Fibroblast of the conjunctiva (primary cell): ENCODE measurements around the gene OR2T27.
"Not testable (repeated sequence)": the region's sequence is repeated elsewhere in the genome, so short reads cannot be mapped to it uniquely, and the experiment has no call there.

Experiments used
- DNase-seq: peaks from one replicate; pipeline ENCODE4 v3.0.0-alpha.2; 2010; ENCODE audit warnings: low read depth

Gene OR2T27

DNA sequence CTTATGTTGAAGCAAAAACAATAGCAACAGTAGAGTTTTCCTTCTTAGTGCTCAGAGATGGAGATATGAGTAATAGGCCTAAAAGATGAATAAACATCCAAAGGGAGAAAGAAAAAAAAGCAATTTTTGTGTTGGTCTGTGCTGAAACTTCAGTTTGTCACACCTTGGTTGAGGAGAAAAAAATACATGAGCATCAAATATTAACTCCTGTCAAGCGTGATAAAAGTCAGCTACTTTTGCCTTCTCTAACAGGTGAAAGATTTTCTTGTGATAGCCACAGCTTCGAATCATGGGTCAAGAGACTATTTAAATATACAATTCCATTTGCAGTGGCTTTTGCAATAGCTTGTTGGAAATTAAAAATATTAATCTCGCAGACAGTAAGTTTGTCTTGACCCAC is 14.4 kb downstream of the OR2T27 start:
- DNase-seq, result not testable (repeated sequence)

- not testable (repeated sequence) for DNase-seq
Observed at GRCh38 chr1:248639652-248640051, 15.7 kb downstream of the OR2T27 start.

DNA sequence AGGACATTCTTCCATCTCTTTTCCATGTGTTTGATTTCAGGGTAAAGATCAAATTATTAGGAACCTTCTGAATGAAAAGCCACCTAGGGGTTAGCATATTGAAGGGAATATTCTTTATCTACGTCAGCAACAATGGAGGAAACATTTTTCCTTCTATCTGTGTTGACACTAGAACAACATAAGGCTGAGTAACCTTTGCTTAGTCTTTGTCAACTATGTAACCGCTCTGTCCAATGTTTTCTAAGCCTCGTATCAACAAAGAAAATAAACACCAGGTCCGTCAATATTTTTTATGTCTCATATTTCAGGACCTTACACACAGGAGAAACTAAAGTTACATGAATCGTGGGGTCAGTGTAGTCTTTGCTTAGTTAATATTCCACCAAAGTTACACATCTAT is 18.7 kb downstream of the OR2T27 start:
- DNase-seq, result not testable (repeated sequence)

- DNase-seq, result not testable (repeated sequence)
Observed at GRCh38 chr1:248634991-248635390, 20.3 kb downstream of the OR2T27 start, which contains the start of gene OR2T11. TSS of gene OR2T11 (minus strand) at chr1:248635091. CDS start at chr1:248627128, 7,963 bp downstream.

GRCh38 chr1:248631354-248632008 is 23.8 kb downstream of the OR2T27 start:
- no peak for DNase-seq

- DNase-seq, result no peak
Observed at GRCh38 chr1:248630551-248630950, 24.8 kb downstream of the OR2T27 start.

DNA sequence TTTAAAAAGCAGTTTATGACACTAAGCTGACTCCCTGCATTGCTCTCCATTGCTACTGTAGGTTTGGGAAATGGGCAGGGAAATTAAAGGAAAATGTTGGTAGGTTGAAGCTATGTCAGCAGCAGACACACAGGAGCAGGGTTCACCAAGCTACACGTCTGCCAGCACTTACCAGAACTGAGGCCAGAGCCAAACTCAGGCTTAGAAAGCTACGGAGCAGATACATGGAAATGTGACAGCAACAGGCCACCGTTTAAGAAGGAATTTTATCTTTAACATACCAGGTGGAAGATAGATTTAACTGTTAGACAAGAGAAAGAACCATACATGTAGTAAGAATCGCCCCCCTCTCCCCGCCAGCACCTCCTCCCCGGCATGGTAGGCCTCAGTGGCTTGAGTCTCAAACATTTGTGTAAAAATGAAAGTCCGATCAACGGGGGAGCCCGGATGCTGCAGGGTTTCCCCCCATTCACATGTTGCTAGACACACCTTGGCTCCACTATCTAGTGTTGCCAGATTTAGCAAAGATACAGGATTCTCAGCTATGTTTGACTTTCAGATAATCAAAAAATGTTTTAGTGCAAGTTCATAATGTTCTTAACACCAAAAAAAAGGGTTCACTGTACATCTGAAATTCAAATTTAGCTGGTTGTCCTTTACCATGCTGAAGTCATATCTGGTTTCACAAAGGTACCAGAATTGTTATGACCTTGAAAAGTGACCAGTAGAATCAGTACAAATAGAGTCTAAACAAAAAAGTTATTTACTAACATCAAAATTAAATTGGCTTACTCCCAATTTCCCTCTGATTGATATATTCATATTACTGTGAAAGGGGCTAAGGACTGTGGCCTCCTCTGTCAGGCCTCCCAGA is 27.1 kb downstream of the OR2T27 start:
- DNase-seq, result no peak

- no peak for DNase-seq
Observed at GRCh38 chr1:248625971-248626370, 29.4 kb downstream of the OR2T27 start.

GRCh38 chr1:248625166-248625565 is 30.2 kb downstream of the OR2T27 start:
- no peak for DNase-seq

DNA sequence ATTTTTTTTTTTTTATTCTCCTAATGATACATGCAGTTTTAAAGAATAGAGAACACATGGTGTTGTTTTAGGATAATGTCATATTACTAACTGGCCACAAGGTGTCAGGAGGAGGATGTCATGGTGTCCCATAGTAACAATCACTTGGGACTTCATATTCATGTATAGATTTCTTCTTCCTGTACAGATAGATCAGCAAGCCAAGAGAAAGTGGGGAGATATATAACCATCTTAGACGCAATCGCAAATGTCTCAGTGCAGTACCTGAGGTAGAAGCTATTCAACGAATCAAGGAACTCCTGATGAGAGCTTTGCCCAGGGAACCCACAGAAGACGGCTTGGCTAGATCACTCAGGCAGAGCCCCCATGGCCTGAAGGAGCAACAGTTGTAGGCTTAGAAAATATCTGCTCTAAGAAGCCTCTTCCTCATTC is 32.7 kb downstream of the OR2T27 start:
- no peak for DNase-seq

DNA sequence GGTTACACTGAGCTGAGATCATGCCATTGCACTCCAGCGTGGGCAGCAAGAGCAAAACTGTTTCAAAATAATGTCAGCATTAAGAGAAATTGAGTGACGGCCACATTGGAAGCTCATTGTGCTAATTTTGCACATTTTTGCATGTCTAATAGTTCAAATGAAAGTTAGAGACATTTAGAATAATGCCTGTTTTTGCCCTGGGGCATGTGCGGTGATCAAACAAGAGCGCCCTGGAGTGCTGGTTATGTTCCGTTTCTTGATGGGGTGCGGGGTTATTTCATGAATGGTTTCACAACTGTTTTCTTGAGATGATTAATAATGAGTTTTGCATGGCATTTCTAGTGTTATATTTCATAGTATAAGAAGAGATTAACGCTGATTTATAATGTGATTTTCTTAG is 33.6 kb downstream of the OR2T27 start:
- no peak for DNase-seq

DNA sequence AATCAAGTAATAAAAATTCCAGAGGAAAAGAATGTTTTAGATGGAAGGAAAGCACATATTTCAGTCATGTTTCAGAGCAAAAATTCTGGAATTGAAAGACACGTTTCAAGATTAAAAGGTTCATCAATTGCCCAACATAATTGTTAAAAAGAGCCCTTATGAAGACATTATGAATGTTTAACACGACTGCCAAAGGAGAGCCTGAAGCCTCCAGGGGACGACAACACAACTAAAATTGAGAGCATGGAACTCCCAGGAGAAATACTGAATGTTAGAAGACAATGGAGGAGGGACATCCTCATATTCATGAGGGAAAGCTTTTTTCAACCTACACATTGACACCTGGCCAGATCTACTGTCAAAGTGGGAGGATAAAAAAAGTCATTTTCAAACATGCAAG is 36.5 kb downstream of the OR2T27 start:
- no peak for DNase-seq

- DNase-seq, result no peak
Observed at GRCh38 chr1:248618119-248618518, 37.2 kb downstream of the OR2T27 start.

- no peak for DNase-seq
Observed at GRCh38 chr1:248613742-248614141, 41.6 kb downstream of the OR2T27 start.

- DNase-seq, result no peak
Observed at GRCh38 chr1:248611883-248612414, 43.4 kb downstream of the OR2T27 start.

GRCh38 chr1:248610301-248610700 is 45.0 kb downstream of the OR2T27 start:
- DNase-seq, result no peak
